Measurements from ENCODE around the gene MACROD2.
"Not testable (repeated sequence)": the region's sequence is repeated elsewhere in the genome, so short reads cannot be mapped to it uniquely, and the experiment has no call there.

MACROD2 gene

DNA sequence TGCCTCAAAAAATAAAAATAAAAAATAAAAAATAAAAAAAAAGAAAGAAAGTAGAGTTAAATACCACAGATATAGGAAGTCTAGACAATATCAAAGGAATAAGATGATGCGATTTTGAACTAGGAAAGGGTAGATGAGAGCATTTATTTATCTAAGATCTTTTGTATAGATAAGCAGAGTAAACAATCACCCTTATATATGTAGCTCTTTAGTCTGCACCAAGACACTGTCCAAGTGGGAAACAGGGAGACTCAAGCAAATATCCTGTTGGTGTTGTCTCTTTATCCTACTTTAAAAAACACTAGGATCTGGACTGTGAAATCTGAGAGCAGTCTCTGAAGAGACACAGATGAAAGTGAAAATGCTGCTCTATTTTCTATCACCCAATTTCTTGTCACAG is 929.1 kb downstream of the MACROD2 start:
- no peak for TF ChIP-seq SPI1 (IDR thresholded peaks at IDR 0.05; ENCODE audit: low read depth, low read length)
- no peak for TF ChIP-seq POLR2A (IDR thresholded peaks at IDR 0.05; ENCODE audit: low read depth, low read length)
- no peak for TF ChIP-seq PAX5 (IDR thresholded peaks at IDR 0.05; ENCODE audit: insufficient read depth, low read length, severe bottlenecking)
- no peak for TF ChIP-seq POU2F2 (IDR thresholded peaks at IDR 0.05; ENCODE audit: low read depth, low read length)
- no peak for TF ChIP-seq TAF1 (IDR thresholded peaks at IDR 0.05; ENCODE audit: low read depth, low read length)
- no peak for TF ChIP-seq POLR2AphosphoS5 (IDR thresholded peaks at IDR 0.05; ENCODE audit: low read depth, low read length)
- FAIRE-seq (no peak), DNase-seq (ENCODE audit: insufficient read length, low spot score) (no peak)

DNA sequence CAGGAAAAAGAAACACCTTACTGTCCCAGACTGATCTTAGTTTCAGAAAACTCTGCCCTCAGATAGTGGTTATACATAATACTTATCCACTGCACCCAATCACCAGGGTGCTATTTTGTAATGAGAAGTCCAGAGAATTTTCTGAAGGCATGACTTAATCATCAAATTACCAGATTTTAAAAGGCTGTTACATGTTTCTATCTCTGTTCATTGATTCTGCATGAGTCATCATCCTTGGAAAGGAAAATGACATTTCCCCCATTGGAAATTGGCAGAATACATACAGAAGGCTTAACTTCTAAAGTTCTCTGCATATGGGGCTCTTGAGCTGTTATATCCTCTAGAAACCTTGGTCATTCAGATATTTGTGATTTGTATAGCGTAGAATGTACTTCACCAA is 930.0 kb downstream of the MACROD2 start:
- no peak for DNase-seq (ENCODE audit: insufficient read length, low spot score)
- TF ChIP-seq POLR2AphosphoS5 (IDR thresholded peaks at IDR 0.05; ENCODE audit: low read depth, low read length), result no peak
- TF ChIP-seq TAF1 (IDR thresholded peaks at IDR 0.05; ENCODE audit: low read depth, low read length), result no peak
- TF ChIP-seq PAX5 (IDR thresholded peaks at IDR 0.05; ENCODE audit: insufficient read depth, low read length, severe bottlenecking), result no peak
- TF ChIP-seq POU2F2 (IDR thresholded peaks at IDR 0.05; ENCODE audit: low read depth, low read length), result no peak
- no peak for TF ChIP-seq POLR2A (IDR thresholded peaks at IDR 0.05; ENCODE audit: low read depth, low read length)
- TF ChIP-seq SPI1 (IDR thresholded peaks at IDR 0.05; ENCODE audit: low read depth, low read length), result no peak
- no peak for FAIRE-seq

DNA sequence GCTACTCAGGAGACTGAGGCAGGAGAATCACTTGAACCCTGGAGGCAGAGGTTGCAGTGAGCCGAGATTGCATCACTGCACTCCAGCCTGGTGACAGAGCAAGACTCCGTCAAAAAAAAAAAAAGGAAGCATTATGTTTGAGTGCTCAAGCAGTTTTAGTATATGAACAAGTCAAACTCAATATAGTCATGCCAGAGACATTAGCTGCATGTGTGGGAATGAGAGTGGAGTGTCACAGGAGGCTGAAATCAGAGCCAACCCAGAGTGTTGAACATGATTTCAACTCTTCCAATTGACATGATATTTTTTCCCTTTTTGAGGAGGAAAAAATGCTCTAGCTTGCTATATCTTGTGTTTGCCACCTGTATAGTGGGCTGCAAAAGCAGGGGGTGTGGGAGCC is 931.1 kb downstream of the MACROD2 start:
- not testable (repeated sequence) for DNase-seq (ENCODE audit: insufficient read length, low spot score); FAIRE-seq

DNA sequence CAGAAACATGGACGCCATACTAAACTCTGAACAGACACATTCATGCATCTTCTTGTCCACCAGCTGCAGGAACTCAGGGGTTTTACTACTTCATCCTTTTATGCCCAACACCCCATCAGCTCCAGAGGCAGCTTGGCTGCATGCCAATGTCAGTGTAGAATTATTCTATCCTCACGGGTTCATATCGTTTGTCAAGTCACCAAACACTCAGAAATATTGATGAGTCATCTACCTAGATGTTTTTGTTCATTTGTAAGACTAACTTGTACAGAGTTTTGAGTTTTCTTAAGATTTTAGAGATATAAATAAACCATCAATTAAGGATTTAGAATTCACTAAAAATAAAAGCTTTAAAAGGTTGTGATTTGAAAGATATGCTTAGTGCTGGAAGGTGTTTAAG is 932.8 kb downstream of the MACROD2 start:
- FAIRE-seq, result no peak
- no peak for DNase-seq (ENCODE audit: insufficient read length, low spot score)

DNA sequence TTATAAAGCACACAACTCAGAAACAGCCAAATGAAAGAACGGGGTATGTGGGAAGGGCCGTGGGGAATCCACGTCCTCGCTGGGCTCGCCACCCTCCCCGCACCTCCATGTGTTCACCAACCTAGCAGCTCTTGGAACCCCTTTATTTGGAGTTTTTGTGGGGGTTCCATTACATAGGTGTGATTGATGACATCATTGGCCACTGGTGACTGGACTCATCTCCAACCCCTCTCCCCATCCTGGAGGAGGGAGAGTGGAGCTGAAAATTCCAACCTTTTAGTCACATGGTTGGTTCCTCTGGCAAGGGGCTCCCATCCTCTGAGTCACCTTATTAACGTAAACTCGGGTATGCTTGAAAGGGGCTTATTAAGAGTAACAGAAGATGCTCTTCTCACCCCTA is 934.1 kb downstream of the MACROD2 start:
- no peak for DNase-seq (ENCODE audit: insufficient read length, low spot score)
- no peak for FAIRE-seq
- TF ChIP-seq PAX5 (IDR thresholded peaks at IDR 0.05; ENCODE audit: insufficient read depth, low read length, severe bottlenecking) (no peak), POLR2AphosphoS5 (IDR thresholded peaks at IDR 0.05; ENCODE audit: low read depth, low read length) (no peak), POLR2A (IDR thresholded peaks at IDR 0.05; ENCODE audit: low read depth, low read length) (no peak), TAF1 (IDR thresholded peaks at IDR 0.05; ENCODE audit: low read depth, low read length) (no peak), SPI1 (IDR thresholded peaks at IDR 0.05; ENCODE audit: low read depth, low read length) (no peak), POU2F2 (IDR thresholded peaks at IDR 0.05; ENCODE audit: low read depth, low read length) (no peak)

More for the DNA sequence above, 932.8 kb downstream of the MACROD2 start:
- no peak for TF ChIP-seq SPI1 (IDR thresholded peaks at IDR 0.05; ENCODE audit: low read depth, low read length)
- no peak for TF ChIP-seq POLR2A (IDR thresholded peaks at IDR 0.05; ENCODE audit: low read depth, low read length)
- TF ChIP-seq PAX5 (IDR thresholded peaks at IDR 0.05; ENCODE audit: insufficient read depth, low read length, severe bottlenecking), result no peak
- TF ChIP-seq TAF1 (IDR thresholded peaks at IDR 0.05; ENCODE audit: low read depth, low read length), result no peak
- TF ChIP-seq POLR2AphosphoS5 (IDR thresholded peaks at IDR 0.05; ENCODE audit: low read depth, low read length), result no peak
- no peak for TF ChIP-seq POU2F2 (IDR thresholded peaks at IDR 0.05; ENCODE audit: low read depth, low read length)

DNA sequence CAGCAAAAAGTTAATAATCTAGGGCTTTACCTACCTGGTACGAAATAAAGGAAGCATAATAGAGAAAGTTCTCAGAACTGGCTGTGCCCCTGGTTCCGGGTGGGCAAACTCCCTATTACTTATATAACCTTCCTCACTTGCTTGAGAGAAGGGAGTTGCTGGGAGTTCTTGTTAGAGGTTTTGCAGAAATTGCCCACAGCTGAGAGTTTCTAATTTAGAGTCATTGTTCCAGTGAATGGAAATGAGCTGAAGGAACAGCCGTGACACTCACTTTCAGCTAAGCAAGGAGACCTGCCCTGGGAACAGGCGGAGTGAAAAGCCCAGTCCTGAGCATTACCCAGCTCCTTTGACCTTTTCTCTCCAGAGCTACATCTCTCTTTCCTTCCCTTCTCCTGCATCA is 936.7 kb downstream of the MACROD2 start:
- TF ChIP-seq POLR2A (IDR thresholded peaks at IDR 0.05; ENCODE audit: low read depth, low read length), result no peak
- no peak for TF ChIP-seq TAF1 (IDR thresholded peaks at IDR 0.05; ENCODE audit: low read depth, low read length)
- TF ChIP-seq POU2F2 (IDR thresholded peaks at IDR 0.05; ENCODE audit: low read depth, low read length), result no peak
- no peak for TF ChIP-seq POLR2AphosphoS5 (IDR thresholded peaks at IDR 0.05; ENCODE audit: low read depth, low read length)
- no peak for TF ChIP-seq PAX5 (IDR thresholded peaks at IDR 0.05; ENCODE audit: insufficient read depth, low read length, severe bottlenecking)
- no peak for TF ChIP-seq SPI1 (IDR thresholded peaks at IDR 0.05; ENCODE audit: low read depth, low read length)
- DNase-seq (ENCODE audit: insufficient read length, low spot score) (no peak), FAIRE-seq (no peak)

DNA sequence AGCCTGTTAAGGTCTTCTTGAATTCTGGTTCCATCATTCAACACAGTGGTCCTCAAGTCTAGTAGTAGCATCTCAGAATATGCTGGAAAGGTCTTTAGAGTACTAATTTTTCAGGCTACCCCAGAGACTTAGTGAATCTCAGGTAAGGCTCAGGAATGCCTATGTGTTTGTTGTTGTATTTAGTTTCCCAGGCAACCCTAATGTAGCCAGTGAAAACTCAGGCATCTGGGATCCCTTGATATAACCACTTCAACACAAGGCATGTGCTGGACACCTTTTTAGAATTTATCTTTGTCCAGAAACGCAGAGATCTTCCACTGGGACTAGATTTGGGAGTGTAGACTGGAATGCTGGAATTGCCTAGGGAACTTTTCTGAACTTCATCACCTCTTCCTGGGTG is 940.0 kb downstream of the MACROD2 start:
- FAIRE-seq (no peak), DNase-seq (ENCODE audit: insufficient read length, low spot score) (no peak)
- no peak for TF ChIP-seq SPI1 (IDR thresholded peaks at IDR 0.05; ENCODE audit: low read depth, low read length)
- TF ChIP-seq POLR2A (IDR thresholded peaks at IDR 0.05; ENCODE audit: low read depth, low read length), result no peak
- no peak for TF ChIP-seq POU2F2 (IDR thresholded peaks at IDR 0.05; ENCODE audit: low read depth, low read length)
- TF ChIP-seq POLR2AphosphoS5 (IDR thresholded peaks at IDR 0.05; ENCODE audit: low read depth, low read length), result no peak
- TF ChIP-seq TAF1 (IDR thresholded peaks at IDR 0.05; ENCODE audit: low read depth, low read length), result no peak
- TF ChIP-seq PAX5 (IDR thresholded peaks at IDR 0.05; ENCODE audit: insufficient read depth, low read length, severe bottlenecking), result no peak

DNA sequence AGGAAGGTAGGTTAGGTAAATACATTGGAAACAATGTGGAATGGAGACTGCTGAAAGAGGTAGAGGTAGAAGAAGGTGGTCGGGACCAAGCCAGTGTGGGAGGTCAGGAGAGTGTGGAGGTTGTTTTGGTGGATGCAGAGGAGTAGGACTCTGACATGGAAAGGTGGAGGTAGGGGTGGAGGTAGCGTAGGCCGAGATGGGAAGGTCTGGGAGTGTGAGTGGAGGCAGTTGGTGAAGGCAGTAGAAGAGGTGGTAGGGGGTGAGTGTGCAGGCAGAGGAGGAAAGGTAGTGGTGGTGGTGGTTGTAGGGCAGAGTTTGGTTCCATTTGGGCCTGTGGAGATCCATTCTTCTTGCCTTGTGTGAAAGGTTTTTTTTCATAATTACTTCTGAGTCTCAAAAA is 941.7 kb downstream of the MACROD2 start:
- no peak for DNase-seq (ENCODE audit: insufficient read length, low spot score)
- FAIRE-seq, result no peak
- TF ChIP-seq SPI1 (IDR thresholded peaks at IDR 0.05; ENCODE audit: low read depth, low read length), result no peak
- no peak for TF ChIP-seq POLR2AphosphoS5 (IDR thresholded peaks at IDR 0.05; ENCODE audit: low read depth, low read length)
- no peak for TF ChIP-seq POLR2A (IDR thresholded peaks at IDR 0.05; ENCODE audit: low read depth, low read length)
- no peak for TF ChIP-seq POU2F2 (IDR thresholded peaks at IDR 0.05; ENCODE audit: low read depth, low read length)
- TF ChIP-seq PAX5 (IDR thresholded peaks at IDR 0.05; ENCODE audit: insufficient read depth, low read length, severe bottlenecking), result no peak
- TF ChIP-seq TAF1 (IDR thresholded peaks at IDR 0.05; ENCODE audit: low read depth, low read length), result no peak

DNA sequence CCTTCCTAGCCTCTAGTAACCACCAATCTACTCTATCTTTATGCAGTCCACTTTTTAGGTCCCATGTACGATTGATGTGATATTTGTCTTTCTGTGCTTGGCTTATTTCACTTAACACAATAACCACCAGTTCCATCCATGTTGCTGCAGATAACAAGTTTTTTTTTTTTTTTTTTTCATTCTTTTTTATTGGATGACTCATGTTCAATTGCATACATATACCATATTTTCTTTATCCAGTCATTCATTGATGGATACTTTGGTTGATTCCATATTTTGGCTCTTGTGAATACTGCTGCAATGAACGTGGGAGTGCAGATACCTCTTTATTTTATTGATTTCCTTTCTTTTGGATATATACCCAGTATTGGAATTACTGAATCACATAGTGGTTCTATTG is 942.5 kb downstream of the MACROD2 start:
- DNase-seq (ENCODE audit: insufficient read length, low spot score) (no peak), FAIRE-seq (no peak)
- TF ChIP-seq POLR2AphosphoS5 (IDR thresholded peaks at IDR 0.05; ENCODE audit: low read depth, low read length) (no peak), PAX5 (IDR thresholded peaks at IDR 0.05; ENCODE audit: insufficient read depth, low read length, severe bottlenecking) (no peak), POU2F2 (IDR thresholded peaks at IDR 0.05; ENCODE audit: low read depth, low read length) (no peak), SPI1 (IDR thresholded peaks at IDR 0.05; ENCODE audit: low read depth, low read length) (no peak), POLR2A (IDR thresholded peaks at IDR 0.05; ENCODE audit: low read depth, low read length) (no peak), TAF1 (IDR thresholded peaks at IDR 0.05; ENCODE audit: low read depth, low read length) (no peak)

DNA sequence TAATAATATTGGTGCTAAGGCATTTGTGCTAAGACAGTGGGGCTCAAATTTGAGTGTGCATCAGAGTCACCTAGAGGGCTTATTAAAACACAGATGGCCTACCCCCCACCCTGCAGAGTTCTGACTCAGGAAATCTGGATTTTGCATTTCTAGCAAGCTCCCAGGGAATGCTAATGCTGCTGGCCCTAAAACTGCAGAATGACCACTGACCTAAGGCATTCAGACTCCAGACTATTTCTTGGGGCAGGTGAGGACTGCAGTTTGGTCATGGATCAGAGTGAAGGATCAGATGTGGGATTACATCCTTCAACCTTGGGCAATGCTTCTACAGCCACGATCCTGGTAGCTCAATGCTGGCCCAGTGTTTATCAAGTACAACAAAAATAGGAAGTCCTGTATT is 952.2 kb downstream of the MACROD2 start:
- DNase-seq (ENCODE audit: insufficient read length, low spot score) (no peak), FAIRE-seq (no peak)
- TF ChIP-seq TAF1 (IDR thresholded peaks at IDR 0.05; ENCODE audit: low read depth, low read length), result no peak
- TF ChIP-seq SPI1 (IDR thresholded peaks at IDR 0.05; ENCODE audit: low read depth, low read length), result no peak
- no peak for TF ChIP-seq POU2F2 (IDR thresholded peaks at IDR 0.05; ENCODE audit: low read depth, low read length)
- no peak for TF ChIP-seq PAX5 (IDR thresholded peaks at IDR 0.05; ENCODE audit: insufficient read depth, low read length, severe bottlenecking)
- TF ChIP-seq POLR2AphosphoS5 (IDR thresholded peaks at IDR 0.05; ENCODE audit: low read depth, low read length), result no peak
- no peak for TF ChIP-seq POLR2A (IDR thresholded peaks at IDR 0.05; ENCODE audit: low read depth, low read length)
